PFSK-1 (cell line): ENCODE measurements around the gene TCF12.

Experiments
- POLR2AphosphoS5 ChIP-seq: IDR thresholded peaks from 2 replicates; pipeline ENCODE4 v1.6.1; 2012; ENCODE audit warnings: low read depth, mild to moderate bottlenecking, control low read depth, low read length, moderate library complexity
- REST ChIP-seq, 2 experiments: IDR thresholded peaks; 2 replicates each; pipeline versions ENCODE4 v1.6.1 to v1.8.0; 2011 to 2012; ENCODE audit warnings: low read depth in 2 of 2, low read length in 2 of 2, control low read depth in 1 of 2, inconsistent platforms in 1 of 2, mild to moderate bottlenecking in 1 of 2, moderate library complexity in 1 of 2; ENCODE audit not compliant: insufficient read depth in 1 of 2
- SIN3A ChIP-seq: IDR thresholded peaks from 2 replicates; pipeline ENCODE4 v1.6.1; 2012; ENCODE audit warnings: mild to moderate bottlenecking, low read length, moderate library complexity, borderline replicate concordance; ENCODE audit not compliant: insufficient read depth
- TAF1 ChIP-seq: IDR thresholded peaks from 2 replicates; pipeline ENCODE4 v1.6.1; 2012; ENCODE audit warnings: low read length, control low read depth, borderline replicate concordance; ENCODE audit not compliant: insufficient read depth

- TF ChIP-seq POLR2AphosphoS5 (no peak), REST (IDR thresholded peaks at IDR 0.05; ENCODE audit: insufficient read depth in 1 of 2, low read depth in 2 of 2, low read length in 2 of 2) (no peak), TAF1 (no peak), SIN3A (no peak)
Observed at GRCh38 chr15:57118013-57118799, 199.8 kb downstream of the TCF12 start.
